Measurements from ENCODE around the gene IGF2BP2. TPM values are rescaled to one million over a fixed set of nuclear protein-coding genes. Genes with fewer than 3 reads are reported as not detected.
A peak's percentile ranks its signal among the peaks of the same experiment; 100 is the strongest.
"Not testable (repeated sequence)": the region's sequence is repeated elsewhere in the genome, so short reads cannot be mapped to it uniquely, and the experiment has no call there.

IGF2BP2 gene
- total and polyA plus RNA-seq, 11 donors, result 5.9 to 21.8 (median 16.8) TPM

GRCh38 chr3:185645596-185646381 is 179.1 kb downstream of the IGF2BP2 start:
- intact Hi-C loops (cut with DNase I), result no loop called here
- no peaks in the 10 kb centered on the region for H3K27me3 ChIP-seq
- ATAC-seq (peak in 1 of 4 donors; percentile 26), DNase-seq (no peak)
- peaks cover 0 to 2% (median 0%) of the 10 kb centered on the region in 12 donors for H3K4me1 ChIP-seq
- no peaks in the 10 kb centered on the region for H3K9me3 ChIP-seq
- no peak overlapping the region for H3K4me3 ChIP-seq
- 84 to 87% (median 85%) methylated on average over 13 to 16 of the region's 16 CpGs for WGBS, 4 donors
- TF ChIP-seq, protein P1, sequence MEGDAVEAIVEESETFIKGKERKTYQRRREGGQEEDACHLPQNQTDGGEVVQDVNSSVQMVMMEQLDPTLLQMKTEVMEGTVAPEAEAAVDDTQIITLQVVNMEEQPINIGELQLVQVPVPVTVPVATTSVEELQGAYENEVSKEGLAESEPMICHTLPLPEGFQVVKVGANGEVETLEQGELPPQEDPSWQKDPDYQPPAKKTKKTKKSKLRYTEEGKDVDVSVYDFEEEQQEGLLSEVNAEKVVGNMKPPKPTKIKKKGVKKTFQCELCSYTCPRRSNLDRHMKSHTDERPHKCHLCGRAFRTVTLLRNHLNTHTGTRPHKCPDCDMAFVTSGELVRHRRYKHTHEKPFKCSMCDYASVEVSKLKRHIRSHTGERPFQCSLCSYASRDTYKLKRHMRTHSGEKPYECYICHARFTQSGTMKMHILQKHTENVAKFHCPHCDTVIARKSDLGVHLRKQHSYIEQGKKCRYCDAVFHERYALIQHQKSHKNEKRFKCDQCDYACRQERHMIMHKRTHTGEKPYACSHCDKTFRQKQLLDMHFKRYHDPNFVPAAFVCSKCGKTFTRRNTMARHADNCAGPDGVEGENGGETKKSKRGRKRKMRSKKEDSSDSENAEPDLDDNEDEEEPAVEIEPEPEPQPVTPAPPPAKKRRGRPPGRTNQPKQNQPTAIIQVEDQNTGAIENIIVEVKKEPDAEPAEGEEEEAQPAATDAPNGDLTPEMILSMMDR (IDR thresholded peaks at IDR 0.05), result no peak
- no peak for TF ChIP-seq POLR2A (IDR thresholded peaks at IDR 0.05)
- H3K36me3 ChIP-seq, result peaks cover 0 to 19% (median 0%) of the 10 kb centered on the region in 9 donors
- H3K27ac ChIP-seq, result no peak overlapping the region

GRCh38 chr3:185645191-185645590 is 179.7 kb downstream of the IGF2BP2 start:
- H3K27ac ChIP-seq; DNase-seq; intact Hi-C loops (cut with DNase I); ATAC-seq; H3K27me3 ChIP-seq; H3K4me3 ChIP-seq; H3K9me3 ChIP-seq; H3K4me1 ChIP-seq: not testable (repeated sequence)
- 78 to 81% (median 79%) methylated on average over 17 of the region's 17 CpGs for WGBS, 4 donors
- H3K36me3 ChIP-seq, result peaks cover 0 to 19% (median 0%) of the 10 kb centered on the region in 9 donors

DNA sequence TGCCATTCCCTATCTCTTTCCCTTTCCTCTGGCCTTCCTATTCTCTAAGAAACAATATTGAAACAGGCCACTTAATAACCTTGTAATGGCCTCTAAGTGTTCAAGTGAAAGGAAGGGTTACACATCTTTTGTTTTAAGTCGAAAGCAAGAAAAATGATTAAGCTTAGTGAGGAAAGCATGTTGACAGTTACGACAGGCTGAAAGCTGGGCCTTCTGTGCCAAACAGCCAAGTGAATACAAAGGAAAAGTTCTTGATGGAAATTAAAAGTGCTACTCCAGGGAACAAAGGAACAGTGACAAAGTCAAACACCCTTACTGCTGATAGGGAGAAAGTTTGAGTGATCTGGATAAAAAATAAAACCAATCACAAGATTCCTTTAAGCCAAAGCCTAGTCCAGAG is 184.5 kb downstream of the IGF2BP2 start:
- Histone ChIP-seq H3K27me3 (no peaks in the 10 kb centered on the region), H3K4me3 (no peak overlapping the region), H3K36me3 (peaks cover 0 to 6% (median 0%) of the 10 kb centered on the region in 9 donors), H3K9me3 (no peaks in the 10 kb centered on the region), H3K4me1 (no peaks in the 10 kb centered on the region), H3K27ac (no peak overlapping the region)
- ATAC-seq (no peak), DNase-seq (no peak)
- intact Hi-C loops (cut with DNase I), result no loop called here
- TF ChIP-seq, protein P1 (IDR thresholded peaks at IDR 0.05), result no peak
- TF ChIP-seq POLR2A (IDR thresholded peaks at IDR 0.05), result no peak
- 71 to 79% (median 77%) methylated on average over 2 of the region's 2 CpGs for WGBS, 4 donors

DNA sequence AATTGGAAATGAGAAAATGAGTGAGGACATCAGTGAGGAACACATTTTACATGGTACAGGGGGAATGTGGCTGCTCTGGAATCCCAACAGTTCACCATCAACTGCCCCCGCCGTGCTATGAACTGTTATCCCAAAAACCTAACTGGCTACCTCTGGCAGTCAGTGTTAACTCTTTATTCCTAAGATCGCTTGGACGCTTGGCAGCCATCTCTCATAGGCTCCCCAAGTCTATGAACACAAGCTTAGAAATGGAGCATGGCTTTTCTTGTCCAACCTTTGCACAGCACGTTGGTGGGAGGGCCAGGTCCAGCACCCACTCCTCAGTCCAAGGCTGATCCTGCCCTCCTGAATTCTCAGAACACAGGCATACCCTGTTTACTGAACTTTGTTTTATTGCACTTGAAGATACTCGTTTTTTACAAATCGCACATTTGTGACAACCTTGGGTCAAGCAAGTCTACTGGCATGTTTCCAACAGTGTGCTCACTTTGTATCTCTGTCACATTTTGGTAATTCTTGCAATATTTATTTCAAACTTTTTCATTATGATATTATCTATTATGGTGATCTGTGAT is 185.1 kb downstream of the IGF2BP2 start:
- H3K27me3 ChIP-seq, result no peaks in the 10 kb centered on the region
- H3K36me3 ChIP-seq, result peaks cover 0 to 2% (median 0%) of the 10 kb centered on the region in 9 donors
- H3K4me1 ChIP-seq, result no peaks in the 10 kb centered on the region
- WGBS, 4 donors, result 76 to 85% (median 80%) methylated on average over 7 of the region's 7 CpGs
- H3K27ac ChIP-seq, result no peak overlapping the region
- TF ChIP-seq, protein P1 (IDR thresholded peaks at IDR 0.05), result no peak
- no peak for TF ChIP-seq POLR2A (IDR thresholded peaks at IDR 0.05)
- no peaks in the 10 kb centered on the region for H3K9me3 ChIP-seq
- ATAC-seq, result no peak
- H3K4me3 ChIP-seq, result no peak overlapping the region
- intact Hi-C loops (cut with DNase I), result no loop called here
- no peak for DNase-seq

DNA sequence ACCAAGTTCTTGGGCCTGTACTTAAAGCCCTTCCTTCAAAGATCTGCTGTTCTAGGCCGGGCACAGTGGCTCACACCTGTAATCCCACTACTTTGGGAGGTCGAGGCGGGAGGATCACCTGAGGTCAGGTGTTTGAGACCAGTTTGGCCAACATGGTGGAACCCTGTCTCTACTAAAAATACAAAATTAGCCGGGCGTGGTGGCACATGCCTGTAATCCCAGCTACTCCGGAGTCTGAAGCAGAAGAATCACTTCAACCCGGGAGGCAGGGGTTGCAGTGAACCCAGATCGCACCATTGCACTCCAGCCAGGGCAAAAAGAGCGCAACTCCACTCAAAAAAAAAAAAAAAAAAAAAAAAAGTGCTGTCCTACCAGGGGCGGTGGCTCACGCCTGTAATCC is 186.2 kb downstream of the IGF2BP2 start:
- H3K36me3 ChIP-seq; intact Hi-C loops (cut with DNase I); H3K27me3 ChIP-seq; ATAC-seq; H3K9me3 ChIP-seq; DNase-seq; H3K4me3 ChIP-seq; H3K4me1 ChIP-seq; H3K27ac ChIP-seq: not testable (repeated sequence)
- 93 to 96% (median 96%) methylated on average over 10 to 11 of the region's 11 CpGs for WGBS, 4 donors
